HG03045 (cell line): ENCODE results near the gene TMEM127.

Experiments
- ATAC-seq: cut with Tn5 transposase; IDR thresholded peaks from one replicate; pipeline ENCODE4 v1.9.1; 2021; ENCODE audit warnings: mild to moderate bottlenecking, moderate library complexity; ENCODE audit not compliant: unreplicated experiment

The TMEM127 gene

GRCh38 chr2:96207774-96208142, 58.0 kb downstream of the TMEM127 start:
- ATAC-seq = no peak

- ATAC-seq = no peak
These were observed 58.6 kb downstream of the TMEM127 start for GRCh38 chr2:96207073-96207773.

GRCh38 chr2:96205888-96206287, 59.9 kb downstream of the TMEM127 start:
- no peak for ATAC-seq

- no peak for ATAC-seq
These were observed 60.8 kb downstream of the TMEM127 start for GRCh38 chr2:96204836-96205624.

- no peak for ATAC-seq
These were observed 62.4 kb downstream of the TMEM127 start for GRCh38 chr2:96203130-96204028.

GRCh38 chr2:96202152-96202854, 63.5 kb downstream of the TMEM127 start:
- no peak for ATAC-seq

GRCh38 chr2:96201338-96201737, 64.5 kb downstream of the TMEM127 start:
- no peak for ATAC-seq

GRCh38 chr2:96198921-96199320, 66.9 kb downstream of the TMEM127 start:
- no peak for ATAC-seq
